Activated T-cell treated with anti-CD3 and anti-CD28 coated beads, Interleukin-2, amount 50 U/mL, for 1 hour (primary cell): Measurements from ENCODE around the gene NSA2.
"Not testable (repeated sequence)": the region's sequence is repeated elsewhere in the genome, so short reads cannot be mapped to it uniquely, and the experiment has no call there.

Experiments used
- DNase-seq: peaks from one replicate; pipeline ENCODE4 v3.0.0-alpha.2; 2020

Gene NSA2

DNA sequence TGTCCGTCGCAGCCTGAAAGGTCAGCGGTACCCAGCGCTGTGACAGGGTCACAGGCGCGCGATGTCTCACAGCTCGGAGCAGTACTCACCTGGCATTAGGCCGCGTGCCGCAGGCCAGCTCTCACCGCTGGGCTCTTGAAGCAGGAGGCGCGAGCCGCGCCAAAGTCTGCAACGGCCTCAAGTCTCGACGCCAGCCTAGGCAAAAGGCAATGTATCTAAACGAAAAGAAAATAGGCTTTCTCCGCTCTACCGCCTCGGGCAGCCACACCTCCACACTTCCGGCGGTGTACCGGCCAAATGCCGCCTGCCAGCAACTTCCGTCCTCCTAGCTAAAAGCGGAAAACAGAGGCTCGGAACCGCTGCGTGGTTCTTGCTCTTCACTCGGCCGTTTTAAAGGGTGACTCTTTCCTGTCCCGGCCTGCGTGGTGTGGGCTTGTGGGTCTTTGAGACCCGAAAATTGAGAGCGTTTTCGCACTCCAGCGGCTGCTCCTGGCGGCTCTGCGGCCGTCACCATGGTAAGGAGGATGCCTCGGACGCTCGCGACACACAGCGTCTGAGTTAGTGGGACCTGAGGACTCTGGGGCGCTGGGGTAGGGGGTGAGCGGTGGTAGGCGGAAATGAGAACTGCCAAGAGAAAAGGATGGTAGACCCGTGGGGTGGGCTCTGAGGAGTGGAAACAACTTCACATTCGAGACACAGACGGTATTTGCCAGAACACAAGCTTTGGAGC, at the start of gene NSA2, which contains the start of gene GFM2:
Gene NSA2 (plus strand): TSS at position 401 of the 730 bp plus-strand sequence. CDS start 112 bp downstream, at position 513.
Gene GFM2 (minus strand): TSS at position 269 of the 730 bp plus-strand sequence. CDS start 3,375 bp downstream, outside the sequence.
- peak; percentile 94 for DNase-seq

DNA sequence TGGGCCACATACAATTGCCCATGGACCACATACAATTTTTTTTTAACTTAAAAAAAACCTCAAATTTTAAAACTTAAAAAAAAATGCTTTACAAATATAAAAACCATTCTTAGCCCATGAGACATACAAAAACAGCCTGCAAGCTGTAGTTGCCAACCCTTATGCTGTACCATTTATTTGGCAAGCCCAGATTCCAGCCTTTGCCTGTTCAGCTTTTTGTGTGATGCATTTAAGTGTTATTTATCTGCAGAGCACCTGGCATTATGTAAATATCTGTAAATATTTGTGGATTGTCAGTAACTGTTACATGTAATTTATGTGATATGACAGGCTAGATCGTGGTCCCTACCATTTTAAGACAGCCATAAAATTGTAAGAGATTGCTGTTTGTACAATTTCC, 49.5 kb upstream of the NSA2 start:
- no peak for DNase-seq

DNA sequence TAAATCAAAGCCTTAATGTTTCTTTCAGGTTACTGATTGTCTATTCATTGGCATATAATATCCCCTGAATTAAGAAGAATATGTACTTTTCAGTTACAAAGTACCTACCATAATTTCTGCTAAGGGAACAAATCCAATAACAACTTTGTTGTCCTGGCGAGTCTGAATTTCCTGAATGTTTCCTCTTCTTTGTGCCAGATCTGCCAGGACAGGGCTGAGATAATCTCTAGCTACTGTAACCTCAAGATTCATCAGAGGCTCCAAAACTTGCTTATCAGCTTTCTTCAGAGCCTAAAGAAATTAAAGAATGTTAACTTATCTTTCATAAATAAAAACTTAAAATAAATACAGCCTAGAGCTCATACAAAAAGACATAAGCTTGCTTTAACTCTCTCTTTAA, 44.8 kb upstream of the NSA2 start:
- no peak for DNase-seq

DNA sequence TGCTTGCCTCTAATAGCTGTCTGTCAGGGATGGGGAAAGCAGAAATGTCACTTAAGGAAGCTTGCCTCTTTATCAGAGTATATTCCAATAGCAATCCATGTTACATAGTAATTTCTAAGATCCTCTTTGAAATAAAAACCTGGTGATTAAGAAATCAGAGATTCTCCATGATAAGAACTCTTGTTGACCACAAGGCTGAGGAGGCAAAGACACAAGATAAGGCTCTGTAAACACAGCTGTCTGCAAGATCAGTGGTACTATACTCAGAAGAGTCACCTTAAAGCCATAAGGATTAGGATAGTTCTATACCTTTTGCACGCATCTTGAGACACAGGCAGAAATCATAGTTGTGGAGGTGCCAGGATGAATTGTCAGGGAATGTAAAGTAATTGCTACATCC, 41.7 kb upstream of the NSA2 start:
- DNase-seq: no peak

DNA sequence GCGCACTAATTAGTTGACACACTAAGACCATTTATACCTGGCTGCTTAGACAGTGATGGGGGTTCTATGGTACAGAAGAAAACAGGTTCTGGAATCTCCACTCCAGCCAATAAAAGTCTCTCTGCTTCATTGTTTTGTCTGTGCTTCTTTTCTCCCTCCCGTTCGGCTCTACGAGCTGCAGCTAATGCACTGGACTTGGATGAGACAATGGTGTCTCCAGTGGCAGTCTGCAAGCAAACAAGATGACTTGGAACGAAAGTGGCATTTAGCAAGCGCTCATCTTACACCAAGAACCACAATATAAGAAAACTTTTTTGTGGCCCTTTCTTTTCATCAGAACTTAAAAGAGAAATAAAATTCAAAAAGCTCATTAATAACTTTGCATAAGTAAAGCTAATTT, 30.3 kb upstream of the NSA2 start:
- DNase-seq: no peak

DNA sequence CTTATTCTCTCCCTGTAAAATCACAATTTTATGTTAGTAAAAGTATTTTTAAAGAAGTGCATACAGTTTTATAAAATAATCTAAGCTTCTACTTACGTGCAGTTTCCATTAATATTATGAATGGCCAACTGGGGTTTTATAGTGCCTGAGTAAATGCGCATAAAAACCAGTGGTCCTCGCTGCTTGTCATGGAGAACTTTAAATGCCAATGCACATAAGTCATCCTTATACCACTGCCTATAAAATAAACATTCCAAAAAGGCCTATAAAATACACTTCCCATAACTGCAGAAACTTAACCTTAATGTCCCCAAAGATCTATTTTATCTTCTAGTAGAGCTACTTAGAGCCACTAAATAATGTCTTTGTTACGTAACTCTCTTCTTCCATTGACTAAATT, 28.6 kb upstream of the NSA2 start:
- no peak for DNase-seq

DNA sequence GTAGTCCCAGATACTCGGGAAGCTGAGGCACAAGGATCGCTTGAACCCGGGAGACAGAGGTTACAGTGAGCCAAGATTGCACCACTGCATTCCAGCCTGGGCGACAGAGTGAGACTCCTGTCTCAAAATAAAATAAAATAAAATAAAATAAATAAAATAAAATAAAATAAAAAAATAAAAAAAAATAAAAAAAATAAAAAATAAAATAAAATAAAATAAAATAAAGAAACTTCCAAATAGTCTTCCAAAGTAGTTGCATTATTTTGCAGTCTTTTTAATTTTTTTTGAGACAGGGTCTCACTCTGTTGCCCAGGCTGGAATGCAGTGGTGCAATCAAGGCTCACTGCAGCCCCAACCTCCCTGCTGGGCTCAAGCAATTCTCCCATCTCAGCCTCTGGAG, 18.3 kb upstream of the NSA2 start:
- DNase-seq: not testable (repeated sequence)

DNA sequence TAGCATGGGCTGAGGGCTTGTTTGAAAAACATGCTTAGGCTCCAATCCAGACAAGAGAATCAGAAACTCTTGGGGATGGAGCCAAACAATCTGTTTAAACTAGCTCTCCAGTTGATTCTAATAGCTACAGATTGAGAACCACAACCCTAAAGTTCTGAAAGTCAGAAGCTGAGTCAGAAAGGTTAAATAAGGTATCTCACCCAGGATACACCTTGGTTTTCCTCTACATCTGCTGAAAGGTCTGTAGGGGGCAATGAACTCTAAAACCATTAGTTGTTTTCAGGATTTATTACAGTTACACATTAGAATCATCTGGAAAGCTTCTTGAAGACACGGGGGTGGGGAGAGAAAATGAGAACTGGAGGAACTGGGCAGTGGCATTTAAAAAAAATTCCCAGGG, 5.8 kb upstream of the NSA2 start:
- DNase-seq: no peak

DNA sequence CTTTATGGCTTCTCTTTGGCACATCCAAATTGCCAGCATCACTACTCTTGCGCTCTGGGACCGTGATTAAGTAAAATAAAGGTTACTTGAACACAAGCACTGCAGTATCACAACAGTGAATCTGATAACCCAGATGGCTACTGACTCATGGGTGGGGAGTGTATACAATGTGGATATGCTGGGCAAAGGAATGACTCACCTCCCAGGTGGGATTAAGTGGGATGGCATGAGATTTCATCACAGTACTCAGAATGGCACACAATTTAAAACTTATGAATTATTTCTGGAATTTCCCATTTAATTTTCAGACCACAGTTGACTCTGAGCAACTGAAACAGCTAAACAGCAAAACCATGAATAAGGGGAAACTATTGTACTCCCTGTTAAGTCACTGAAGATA, 4.5 kb upstream of the NSA2 start:
- DNase-seq: no peak

DNA sequence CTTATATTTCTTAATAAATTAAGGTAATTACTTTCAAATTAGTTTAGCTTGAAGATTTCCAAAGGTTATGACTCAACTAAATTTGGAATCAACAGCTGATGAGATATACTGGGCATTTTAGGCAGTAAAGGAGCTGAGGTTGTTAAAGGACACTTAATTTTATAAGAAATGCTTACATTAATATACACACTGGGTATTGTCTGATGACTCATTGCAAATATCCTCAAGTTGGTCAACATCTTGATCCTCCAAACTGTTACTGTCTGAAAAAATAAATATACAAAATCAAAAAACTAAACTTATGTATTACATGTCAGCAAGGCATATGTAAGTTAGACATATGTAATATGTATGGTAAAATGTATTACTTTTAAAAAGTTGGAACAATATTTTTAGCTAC, 3.5 kb upstream of the NSA2 start:
- no peak for DNase-seq

DNA sequence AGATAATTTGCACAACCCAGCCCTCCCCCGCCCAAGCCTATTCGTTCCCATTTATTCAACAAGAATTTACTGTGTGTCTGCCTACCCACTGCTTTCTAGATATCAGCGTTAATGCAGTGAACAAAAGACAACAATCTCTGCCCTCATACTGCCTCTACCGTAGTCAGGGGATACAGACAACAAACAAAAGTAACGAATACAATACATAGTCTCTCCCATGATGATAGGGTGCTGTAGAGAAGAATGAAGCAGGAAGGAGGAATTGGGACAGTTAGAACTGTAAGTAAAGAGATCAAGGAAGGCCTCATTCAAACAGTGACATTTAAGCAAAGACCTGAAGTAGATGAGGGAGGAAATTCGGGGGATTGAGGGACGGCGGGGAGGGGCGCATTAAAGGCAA, 1.8 kb upstream of the NSA2 start:
- DNase-seq: no peak

DNA sequence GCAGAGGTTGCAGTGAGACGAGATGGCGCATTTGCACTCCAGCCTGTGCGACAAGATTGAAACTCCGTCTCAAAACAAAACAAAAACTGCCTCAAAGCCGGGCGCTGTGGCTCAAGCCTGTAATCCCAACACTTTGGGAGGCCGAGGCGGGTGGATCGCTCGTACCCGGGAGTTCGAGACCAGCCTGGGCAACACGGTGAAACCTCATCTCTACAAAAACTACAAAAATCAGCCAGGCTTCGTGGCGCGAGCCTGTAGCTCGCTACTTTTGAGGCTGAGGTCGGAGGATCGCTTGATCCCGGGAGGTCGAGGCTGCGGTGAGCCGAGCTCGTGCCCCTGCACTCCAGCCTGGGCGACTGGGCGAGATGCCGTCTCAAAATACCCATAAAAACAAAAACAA, 1.1 kb upstream of the NSA2 start:
- no peak for DNase-seq

DNA sequence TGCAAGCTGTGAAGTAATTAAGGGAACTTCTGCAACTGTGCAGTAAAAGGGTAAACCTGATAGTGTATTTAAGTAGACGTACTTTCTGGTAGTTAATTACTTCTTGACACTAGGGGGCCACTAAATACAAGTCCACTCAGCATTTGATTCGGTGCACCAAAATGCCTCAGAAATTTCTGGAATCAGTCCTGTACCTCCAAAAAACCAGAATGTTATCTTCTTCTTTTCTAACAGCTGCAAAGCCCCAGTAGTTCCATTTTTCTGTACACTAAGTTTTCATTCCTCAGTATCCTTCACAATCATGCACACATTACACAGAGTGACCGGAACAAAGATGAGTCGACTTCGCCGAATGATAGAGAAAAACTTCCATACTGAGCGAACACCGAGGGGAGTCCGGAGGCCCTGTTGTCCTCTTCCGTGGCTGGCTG, 616 bp upstream of the NSA2 start:
- DNase-seq: no peak

DNA sequence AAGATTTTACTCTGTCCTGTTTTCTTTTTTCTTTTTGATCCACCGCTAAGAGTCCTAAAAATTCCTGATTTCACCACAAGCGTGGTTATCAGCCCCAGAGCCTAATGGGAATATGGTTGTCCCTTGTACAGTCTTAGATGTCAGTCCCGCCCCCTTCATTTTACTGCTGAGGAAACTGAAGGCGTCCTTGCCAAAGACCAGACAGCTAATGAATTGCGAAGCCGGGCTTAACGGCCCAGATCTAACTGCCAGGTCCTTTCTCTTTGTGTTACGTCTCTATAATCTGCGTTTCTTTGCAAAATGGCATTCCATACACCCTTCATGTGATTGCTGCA, 497 bp downstream of the NSA2 start:
- DNase-seq: no peak

DNA sequence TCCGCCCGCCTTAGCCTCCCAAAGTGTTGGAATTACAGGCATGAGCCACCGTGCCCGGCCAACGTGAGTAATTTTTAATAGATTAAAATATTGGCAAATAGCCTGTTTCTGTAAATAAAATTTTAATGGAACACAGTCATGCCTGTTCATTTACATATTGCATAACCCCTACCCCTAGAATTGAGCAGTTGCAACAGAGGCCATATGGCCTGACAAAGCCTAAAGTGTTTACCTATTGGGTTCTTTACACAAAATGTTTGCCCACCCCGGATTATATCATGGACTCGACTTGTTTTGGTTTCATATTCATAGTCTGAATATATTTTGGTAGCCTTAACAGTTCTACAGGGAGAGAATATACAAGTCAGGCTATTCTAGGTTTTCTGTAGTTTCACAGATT, 5.3 kb downstream of the NSA2 start:
- no peak for DNase-seq

DNA sequence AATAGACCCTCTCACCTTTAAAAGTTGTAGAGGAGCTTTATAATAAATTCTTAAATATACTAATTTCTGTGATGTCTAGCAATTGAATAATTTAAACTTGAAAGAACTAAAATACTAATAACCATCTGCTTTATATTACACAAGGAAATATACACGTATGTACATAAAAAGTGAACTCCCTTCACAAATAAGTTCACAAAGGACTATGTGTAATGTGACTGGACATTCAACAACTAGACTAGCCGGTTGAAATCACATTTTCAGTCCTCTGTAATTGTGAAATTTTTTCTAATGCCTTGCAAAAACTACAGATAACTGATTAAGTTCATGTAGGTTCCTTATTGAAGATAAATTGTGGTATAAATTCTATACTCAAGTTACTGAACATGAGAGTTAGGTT, 11.6 kb downstream of the NSA2 start:
- no peak for DNase-seq

DNA sequence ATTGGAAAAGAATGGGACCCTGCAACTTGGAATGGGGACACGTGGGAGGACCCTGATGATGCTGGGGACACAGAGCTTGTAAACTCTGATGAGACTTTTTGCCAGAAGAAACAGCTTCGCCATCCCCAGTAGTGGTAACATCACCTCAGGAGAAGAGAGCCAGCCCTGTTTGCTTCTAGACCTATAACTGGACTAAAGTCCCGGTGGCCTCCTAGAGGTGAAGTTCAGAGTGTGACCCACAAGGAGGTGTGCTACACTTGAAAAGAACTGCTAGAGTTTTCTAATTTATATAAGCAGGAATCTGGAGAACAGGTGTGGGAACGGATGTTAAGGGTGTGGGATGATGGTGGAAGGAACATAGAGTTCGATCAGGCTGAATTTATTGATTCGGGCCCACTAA, 19.8 kb downstream of the NSA2 start:
- DNase-seq: no peak

DNA sequence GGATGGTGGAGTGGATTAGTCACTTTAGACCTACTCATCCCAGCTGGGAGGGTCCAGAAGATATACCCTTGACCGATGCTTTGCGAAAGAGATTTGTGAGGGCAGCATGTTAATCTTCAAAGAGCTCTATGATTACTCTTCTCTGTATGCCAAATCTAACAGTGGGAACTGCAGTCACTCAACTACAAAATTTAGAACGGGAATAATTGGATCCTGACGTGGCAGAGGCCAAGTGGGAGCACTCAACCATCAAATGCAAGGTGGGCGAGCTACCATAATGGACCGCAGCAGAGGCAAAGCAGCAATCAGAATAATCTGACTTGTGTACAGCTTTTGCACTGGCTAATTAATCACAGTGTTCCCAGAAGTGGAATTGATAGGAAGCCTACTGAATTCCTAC, 20.4 kb downstream of the NSA2 start:
- DNase-seq: no peak

DNA sequence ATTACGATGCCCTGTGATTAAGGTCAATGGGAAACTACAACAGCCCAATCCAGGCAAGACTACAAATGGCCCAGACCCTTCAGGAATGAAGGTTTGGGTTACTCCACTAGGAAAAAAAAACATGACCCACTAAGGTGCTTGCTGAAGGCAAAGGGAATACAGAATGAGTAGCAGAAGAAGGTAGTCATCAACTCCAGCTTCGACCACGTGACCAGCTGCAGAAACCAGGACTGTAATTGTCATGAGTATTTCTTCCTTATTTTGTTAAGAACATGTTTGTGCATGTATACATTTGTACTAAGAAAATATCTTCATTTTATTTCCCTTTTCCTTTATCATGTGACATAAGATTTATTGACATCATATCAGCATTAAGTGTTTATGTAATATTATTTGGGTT, 24.6 kb downstream of the NSA2 start:
- DNase-seq: not testable (repeated sequence)

DNA sequence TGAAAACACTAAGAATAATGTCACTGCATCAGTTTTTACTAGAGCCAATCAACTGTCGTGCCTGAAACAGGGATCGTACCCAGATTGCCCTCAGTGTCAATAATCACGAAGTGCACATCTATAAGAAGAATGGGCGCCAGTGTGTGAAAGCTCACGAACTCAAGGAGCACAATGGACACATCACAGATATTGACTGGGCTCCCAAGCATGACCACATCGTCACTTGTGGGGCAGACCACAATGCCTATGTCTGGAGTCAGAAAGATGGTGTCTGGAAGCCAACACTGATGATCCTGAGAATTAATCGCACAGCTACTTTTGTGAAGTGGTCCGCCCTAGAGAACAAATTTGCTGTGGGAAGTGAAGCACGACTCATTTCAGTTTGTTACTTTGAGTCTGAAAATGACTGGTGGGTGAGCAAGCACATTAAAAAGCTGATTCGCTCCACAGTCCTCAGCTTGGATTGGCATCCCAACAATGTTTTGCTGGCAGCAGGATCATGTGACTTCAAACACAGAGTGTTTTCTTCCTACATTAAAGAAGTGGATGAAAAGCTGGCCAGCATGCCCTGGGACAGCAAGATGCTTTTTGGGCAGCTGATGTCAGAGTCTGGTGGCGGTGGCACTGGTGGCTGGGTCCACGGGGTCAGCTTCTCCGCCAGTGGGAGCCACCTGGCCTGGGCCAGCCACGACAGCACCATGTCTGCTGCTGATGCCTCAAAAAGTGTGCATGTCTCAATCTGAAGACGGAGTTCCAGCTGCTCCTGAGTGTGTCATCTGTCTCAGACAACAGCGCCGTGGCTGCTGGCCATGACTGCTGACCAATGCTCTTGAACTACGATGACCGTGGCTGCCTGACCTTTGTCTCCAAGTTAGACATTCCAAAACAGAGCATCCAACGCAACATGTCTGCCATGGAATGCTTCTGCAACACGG, 32.2 kb downstream of the NSA2 start:
- no peak for DNase-seq

DNA sequence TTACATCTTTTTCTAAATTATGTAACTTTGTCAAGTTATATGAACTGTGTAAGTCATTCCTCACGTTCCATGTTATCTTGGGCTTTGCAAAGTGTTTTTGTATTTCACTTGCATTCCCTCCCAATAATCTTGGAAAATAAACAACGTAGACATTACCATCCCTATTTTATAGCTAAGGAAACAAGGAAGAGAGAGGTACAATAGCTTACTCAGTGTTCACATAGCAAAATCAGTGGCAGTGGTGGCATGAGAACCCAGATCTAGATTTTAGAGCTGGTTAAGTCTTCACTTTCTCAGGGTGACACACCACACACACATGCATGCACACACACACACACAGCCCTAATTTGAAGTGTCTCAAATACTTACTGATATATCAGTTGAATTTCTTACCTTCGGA, 34.1 kb downstream of the NSA2 start:
- no peak for DNase-seq

DNA sequence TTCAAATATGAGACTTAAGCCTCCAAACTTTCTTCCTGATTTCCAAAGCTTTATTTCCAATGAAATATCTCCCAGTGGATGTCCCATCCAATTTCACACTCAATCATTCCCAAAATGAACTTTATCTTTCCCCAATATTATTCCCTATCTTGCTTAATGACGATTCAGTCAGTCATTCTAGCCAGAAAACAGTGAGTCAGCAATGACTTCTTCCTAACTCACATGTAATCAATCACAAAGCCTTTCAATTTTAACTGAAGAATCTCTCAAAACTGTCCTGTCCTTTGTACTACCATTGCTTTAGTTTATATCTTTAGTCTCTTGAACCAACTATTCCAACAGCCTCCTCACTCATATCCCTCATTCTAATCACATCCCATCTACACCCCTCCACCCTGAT, 34.9 kb downstream of the NSA2 start:
- DNase-seq: no peak

DNA sequence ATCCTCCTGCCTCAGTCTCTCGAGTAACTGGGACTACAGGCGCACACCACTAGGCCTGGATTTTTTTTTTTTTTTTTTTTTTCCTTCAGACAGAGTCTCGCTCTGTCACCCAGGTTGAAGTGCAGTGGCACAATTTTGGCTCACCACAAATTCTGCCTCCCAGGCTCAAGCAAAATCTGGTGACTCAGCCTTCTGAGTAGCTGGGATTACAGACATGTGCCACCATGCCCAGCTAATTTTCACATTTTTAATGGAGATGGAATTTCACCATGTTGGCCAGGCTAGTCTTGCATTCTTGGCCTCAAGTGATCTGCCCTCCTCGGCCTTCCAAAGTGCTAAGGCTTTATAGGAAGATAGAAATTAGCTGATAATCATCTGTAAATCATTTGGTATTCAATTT, 43.9 kb downstream of the NSA2 start:
- DNase-seq: no peak

DNA sequence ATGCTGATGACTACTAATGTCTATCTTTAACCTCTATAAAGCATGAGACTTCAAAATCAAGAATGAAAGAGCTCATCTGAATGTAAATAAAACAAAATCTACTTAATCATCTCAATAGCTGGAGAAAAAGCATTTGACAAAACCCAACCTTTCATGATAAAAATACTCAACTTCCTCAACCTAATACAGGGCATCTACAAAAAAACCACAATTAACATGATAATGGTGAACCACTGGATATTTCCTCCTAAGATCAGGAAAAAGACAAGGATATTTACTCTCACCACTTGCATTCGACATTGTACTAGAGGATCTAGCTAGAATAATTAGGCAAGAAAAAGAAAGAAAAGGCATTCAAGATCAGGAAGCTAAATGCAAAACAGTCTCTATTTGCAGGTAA, 49.8 kb downstream of the NSA2 start:
- no peak for DNase-seq
